ENCODE results near the gene CUX1.

GRCh38 chr7:102008535-102009262 is 191.3 kb downstream of the CUX1 start:
- TF ChIP-seq POLR2A (IDR thresholded peaks at IDR 0.05; ENCODE audit: low read depth, low read length) = no peak
- TF ChIP-seq TAF1 (IDR thresholded peaks at IDR 0.05; ENCODE audit: low read depth, low read length) = no peak

Measured in GM12891 (cell line).